Measurements from ENCODE around the gene GAPDHS.

GAPDHS gene

DNA sequence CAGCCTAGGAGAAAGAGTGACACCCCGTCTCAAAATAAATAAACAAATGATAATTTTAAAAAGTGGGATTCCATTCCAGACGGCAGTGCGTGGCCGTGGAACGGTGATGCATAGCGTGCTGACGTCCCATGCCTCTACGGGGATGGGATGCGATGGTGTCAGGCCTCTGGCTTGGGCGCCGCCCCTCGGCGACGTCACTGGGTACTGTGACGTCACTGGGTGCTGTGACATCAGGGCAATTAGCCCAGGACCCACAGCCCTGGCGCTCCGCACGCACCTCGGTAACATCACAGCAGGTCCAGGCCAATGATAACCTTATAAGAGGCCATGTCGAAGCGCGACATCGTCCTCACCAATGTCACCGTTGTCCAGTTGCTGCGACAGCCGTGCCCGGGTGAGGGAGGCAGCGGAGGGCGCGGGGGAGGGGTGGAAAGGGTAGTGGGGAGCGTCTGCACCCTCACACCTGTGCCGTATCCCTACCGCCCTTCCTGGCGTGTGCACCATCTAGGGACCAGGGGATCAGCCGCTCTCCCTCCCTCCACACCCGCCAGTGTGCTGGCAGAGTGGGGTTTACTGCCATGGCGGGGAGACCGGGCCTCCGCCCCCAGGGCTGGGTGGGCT lies at the start of gene GAPDHS:
GAPDHS (plus strand) TSS at position 256 of the 621 bp plus-strand sequence; CDS start at position 328, 72 bp downstream.
- no peaks in the 10 kb centered on the region for H3K27me3 ChIP-seq (ENCODE audit: control insufficient read depth, insufficient read depth, low read length)
- no peak within 1 kb of the TSS for H3K27ac ChIP-seq
- TF ChIP-seq, protein P1, sequence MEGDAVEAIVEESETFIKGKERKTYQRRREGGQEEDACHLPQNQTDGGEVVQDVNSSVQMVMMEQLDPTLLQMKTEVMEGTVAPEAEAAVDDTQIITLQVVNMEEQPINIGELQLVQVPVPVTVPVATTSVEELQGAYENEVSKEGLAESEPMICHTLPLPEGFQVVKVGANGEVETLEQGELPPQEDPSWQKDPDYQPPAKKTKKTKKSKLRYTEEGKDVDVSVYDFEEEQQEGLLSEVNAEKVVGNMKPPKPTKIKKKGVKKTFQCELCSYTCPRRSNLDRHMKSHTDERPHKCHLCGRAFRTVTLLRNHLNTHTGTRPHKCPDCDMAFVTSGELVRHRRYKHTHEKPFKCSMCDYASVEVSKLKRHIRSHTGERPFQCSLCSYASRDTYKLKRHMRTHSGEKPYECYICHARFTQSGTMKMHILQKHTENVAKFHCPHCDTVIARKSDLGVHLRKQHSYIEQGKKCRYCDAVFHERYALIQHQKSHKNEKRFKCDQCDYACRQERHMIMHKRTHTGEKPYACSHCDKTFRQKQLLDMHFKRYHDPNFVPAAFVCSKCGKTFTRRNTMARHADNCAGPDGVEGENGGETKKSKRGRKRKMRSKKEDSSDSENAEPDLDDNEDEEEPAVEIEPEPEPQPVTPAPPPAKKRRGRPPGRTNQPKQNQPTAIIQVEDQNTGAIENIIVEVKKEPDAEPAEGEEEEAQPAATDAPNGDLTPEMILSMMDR (IDR thresholded peaks at IDR 0.05): no peak
- H3K4me1 ChIP-seq: peaks cover 2% of the 10 kb centered on the region
- H2AFZ ChIP-seq: peak within 1 kb of the TSS; percentile 28
- no peaks in the 10 kb centered on the region for H3K9me3 ChIP-seq (ENCODE audit: control insufficient read depth, low read length)
- no peaks in the 10 kb centered on the region for H3K79me2 ChIP-seq
- H3K4me3 ChIP-seq (ENCODE audit: low read depth, low read length): no peak within 1 kb of the TSS
- no peaks in the 10 kb centered on the region for H3K36me3 ChIP-seq (ENCODE audit: control insufficient read depth, insufficient read depth, low read length)
- no peak within 1 kb of the TSS for H3K9ac ChIP-seq
- peak within 1 kb of the TSS; percentile 52 for H3K4me2 ChIP-seq (ENCODE audit: low read length)

DNA sequence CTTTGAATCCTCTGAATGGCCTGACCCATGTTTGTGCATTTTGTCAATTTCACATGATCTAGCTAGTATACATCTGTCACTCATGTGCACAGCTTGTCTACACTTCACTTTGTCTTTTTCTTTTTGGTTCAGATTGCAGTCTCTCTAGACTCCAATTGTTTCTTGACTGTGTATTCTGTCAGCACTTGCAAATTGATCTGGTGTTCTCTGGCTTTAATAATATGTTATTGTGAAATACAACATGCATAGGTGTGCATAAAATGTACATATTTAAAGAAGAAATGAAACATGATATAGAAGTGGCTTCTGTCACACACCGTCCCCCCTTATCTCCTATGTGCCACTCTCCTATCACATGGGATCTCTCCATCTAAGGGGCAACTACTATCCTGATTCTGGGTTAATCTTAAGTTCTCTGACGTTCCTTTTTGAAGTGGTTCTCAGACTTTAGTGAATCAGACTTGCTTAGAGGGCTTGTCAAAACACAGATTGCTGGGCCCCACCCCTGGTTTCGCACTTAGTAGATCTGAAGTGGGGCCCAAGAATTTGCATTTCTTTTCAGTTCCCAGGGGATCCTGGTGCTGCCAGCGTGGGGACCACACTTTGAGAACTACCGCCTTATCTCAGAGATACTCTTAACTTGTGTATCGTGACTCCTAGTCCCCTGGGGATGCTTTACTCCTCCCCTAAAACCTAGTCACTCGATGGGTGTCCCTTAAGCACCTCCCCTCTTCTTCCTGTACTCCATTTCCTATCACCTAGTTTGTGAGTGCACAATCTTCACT lies 48.8 kb upstream of the GAPDHS start:
- no peak overlapping the region for H2AFZ ChIP-seq
- TF ChIP-seq, protein P1 (IDR thresholded peaks at IDR 0.05): no peak
- no peaks in the 10 kb centered on the region for H3K27me3 ChIP-seq (ENCODE audit: control insufficient read depth, insufficient read depth, low read length)

DNA sequence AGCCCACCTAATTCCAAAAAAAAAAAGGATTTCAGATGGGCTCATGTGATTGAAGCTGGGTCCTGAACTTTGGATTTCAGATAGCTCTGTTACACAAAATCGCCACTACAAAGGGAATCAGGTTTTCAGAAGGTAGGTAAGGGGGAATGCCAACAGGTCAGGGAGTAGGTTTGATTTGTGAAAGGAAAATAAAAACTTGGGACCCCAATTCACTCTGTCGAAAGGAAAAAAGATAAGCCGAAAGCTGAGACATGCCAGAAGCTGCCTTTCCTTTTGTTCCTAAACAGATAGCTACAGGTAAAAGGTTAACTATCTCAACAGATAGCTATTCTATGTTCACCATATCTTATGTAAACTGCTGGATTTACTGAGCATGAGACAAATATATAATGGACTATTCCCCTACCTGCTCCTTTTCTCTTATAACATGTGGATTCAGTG lies 47.0 kb upstream of the GAPDHS start:
- no peak overlapping the region for H3K4me2 ChIP-seq (ENCODE audit: low read length)
- no peak overlapping the region for H3K9ac ChIP-seq
- H2AFZ ChIP-seq: no peak overlapping the region
- H3K27me3 ChIP-seq (ENCODE audit: control insufficient read depth, insufficient read depth, low read length): no peaks in the 10 kb centered on the region
- TF ChIP-seq, protein P1 (IDR thresholded peaks at IDR 0.05): no peak
- H3K36me3 ChIP-seq (ENCODE audit: control insufficient read depth, insufficient read depth, low read length): no peaks in the 10 kb centered on the region
- no peaks in the 10 kb centered on the region for H3K79me2 ChIP-seq
- no peaks in the 10 kb centered on the region for H3K9me3 ChIP-seq (ENCODE audit: control insufficient read depth, low read length)
- no peaks in the 10 kb centered on the region for H3K4me1 ChIP-seq
- no peak overlapping the region for H3K27ac ChIP-seq
- H3K4me3 ChIP-seq (ENCODE audit: low read depth, low read length): no peak overlapping the region

More for the DNA sequence above, 48.8 kb upstream of the GAPDHS start:
- Histone ChIP-seq H3K4me1 (peaks cover 2% of the 10 kb centered on the region), H3K27ac (no peak overlapping the region), H3K4me2 (ENCODE audit: low read length) (no peak overlapping the region), H3K36me3 (ENCODE audit: control insufficient read depth, insufficient read depth, low read length) (no peaks in the 10 kb centered on the region), H3K9ac (no peak overlapping the region), H3K9me3 (ENCODE audit: control insufficient read depth, low read length) (no peaks in the 10 kb centered on the region), H3K4me3 (ENCODE audit: low read depth, low read length) (no peak overlapping the region), H3K79me2 (no peaks in the 10 kb centered on the region)

DNA sequence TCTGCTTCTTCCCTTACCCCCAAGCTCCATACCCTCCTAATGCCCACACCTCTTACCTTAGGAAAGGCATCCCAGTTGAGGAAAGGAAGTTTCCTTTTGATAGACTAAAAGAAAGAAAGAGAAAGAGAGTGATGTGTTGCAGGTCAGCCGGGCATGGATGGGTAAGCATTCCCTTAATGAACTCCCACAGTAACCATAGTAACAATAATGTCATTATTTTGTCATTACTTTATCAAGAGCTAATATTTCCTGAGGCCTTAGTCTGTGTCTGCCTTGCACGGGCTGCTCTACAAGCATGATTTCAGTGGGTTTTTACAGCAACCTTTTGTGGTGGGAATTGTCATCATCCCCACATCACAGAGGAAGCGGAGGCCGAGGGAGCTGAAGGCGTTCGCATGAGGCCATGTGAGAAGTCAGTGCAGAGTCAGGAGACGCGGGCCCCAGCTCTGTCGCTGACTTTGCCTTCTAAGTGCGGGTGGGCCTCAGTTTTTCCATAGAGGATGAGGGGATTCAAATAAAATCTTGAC lies 45.5 kb upstream of the GAPDHS start:
- no peaks in the 10 kb centered on the region for H3K4me1 ChIP-seq
- no peak overlapping the region for H3K4me3 ChIP-seq (ENCODE audit: low read depth, low read length)
- H3K4me2 ChIP-seq (ENCODE audit: low read length): no peak overlapping the region
- H3K9ac ChIP-seq: no peak overlapping the region
- no peak overlapping the region for H2AFZ ChIP-seq
- H3K9me3 ChIP-seq (ENCODE audit: control insufficient read depth, low read length): no peaks in the 10 kb centered on the region
- H3K27ac ChIP-seq: no peak overlapping the region
- TF ChIP-seq, protein P1 (IDR thresholded peaks at IDR 0.05): no peak
- no peaks in the 10 kb centered on the region for H3K79me2 ChIP-seq
- no peaks in the 10 kb centered on the region for H3K27me3 ChIP-seq (ENCODE audit: control insufficient read depth, insufficient read depth, low read length)
- no peaks in the 10 kb centered on the region for H3K36me3 ChIP-seq (ENCODE audit: control insufficient read depth, insufficient read depth, low read length)
